ENCODE results near the gene RGS6. TPM values are rescaled to one million over a fixed set of nuclear protein-coding genes. Genes with fewer than 3 reads are reported as not detected.

The RGS6 gene
- total RNA-seq, 2 experiments from 2014 or later: not detected

DNA sequence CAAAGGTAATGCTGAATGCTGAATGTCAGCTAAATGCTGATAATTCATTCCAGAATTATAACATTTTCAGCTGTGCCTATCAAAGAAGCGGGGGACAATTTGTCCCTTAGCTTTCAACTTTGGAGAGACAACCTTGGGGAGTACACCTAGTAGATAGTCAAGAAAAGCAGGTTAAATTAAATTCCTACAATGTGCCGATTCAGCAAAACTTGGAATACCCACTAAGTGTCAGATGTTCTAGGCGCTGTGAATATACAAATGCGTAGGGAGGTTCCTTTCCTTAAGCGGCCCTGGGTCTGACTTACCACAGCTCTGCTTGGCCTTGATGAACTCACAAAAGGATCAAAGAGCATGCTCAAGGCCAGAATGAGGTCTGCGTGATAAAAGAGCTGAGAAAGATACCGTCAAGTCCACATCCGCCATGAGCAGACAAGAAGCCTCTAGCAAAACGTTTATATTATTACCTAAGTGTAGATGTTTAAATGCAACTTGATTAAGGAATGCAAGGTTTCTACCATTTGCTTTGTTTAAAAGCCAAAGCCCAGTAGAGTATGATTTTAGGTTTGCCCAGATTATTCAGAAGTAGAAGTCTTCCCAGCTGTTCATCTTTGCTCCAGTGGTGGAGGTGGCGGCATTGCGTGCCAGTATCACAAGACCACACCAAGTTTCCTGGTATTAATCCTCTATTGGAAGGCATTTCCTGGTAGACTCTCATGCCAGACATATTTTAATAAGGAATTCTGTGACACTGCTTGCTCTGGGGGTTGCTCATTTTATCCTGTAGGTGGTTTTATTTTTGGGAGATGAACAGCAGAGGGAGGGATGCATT lies 593.1 kb downstream of the RGS6 start:
- Mint-ChIP-seq H3K27ac (no peak overlapping the region), H3K4me3 (no peak overlapping the region), H3K36me3 (ENCODE audit: low read depth) (no peaks in the 10 kb centered on the region), H3K9me3 (peaks cover 7% of the 10 kb centered on the region), H3K4me1 (ENCODE audit: low read depth) (peaks cover 21% of the 10 kb centered on the region), H3K27me3 (peaks cover 10% of the 10 kb centered on the region)
- intact Hi-C loops (cut with micrococcal nuclease): no loop called here
- TF ChIP-seq, protein P1, sequence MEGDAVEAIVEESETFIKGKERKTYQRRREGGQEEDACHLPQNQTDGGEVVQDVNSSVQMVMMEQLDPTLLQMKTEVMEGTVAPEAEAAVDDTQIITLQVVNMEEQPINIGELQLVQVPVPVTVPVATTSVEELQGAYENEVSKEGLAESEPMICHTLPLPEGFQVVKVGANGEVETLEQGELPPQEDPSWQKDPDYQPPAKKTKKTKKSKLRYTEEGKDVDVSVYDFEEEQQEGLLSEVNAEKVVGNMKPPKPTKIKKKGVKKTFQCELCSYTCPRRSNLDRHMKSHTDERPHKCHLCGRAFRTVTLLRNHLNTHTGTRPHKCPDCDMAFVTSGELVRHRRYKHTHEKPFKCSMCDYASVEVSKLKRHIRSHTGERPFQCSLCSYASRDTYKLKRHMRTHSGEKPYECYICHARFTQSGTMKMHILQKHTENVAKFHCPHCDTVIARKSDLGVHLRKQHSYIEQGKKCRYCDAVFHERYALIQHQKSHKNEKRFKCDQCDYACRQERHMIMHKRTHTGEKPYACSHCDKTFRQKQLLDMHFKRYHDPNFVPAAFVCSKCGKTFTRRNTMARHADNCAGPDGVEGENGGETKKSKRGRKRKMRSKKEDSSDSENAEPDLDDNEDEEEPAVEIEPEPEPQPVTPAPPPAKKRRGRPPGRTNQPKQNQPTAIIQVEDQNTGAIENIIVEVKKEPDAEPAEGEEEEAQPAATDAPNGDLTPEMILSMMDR (IDR thresholded peaks at IDR 0.05): no peak
- DNase-seq (no peak), ATAC-seq (no peak)
- ChIA-PET CTCF (interaction anchor here (1.1 to 2.2 kb wide), 3 partner anchors 11 to 379 kb away, joined by 3 to 7 read pairs (median 3); no protein-coding TSS in a partner anchor), POLR2A (no interaction called here)

DNA sequence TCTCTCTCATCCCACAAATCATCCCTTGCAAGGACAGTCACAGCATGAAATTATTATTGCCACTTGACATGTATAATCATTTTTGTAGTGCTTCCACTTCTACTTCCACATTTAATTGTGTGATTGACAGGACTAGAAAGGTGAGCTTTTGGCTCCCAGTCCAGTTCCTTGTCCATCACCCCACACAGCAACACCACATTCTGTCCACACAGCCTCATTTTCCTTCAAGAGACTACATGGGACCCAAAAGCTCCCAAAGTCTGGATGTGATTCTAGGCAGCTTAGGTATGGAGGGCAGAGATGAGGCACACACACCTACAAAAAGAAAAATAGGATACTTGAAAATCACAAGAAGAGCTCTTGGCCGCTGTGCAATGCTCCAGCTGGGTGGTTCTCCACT lies 595.4 kb downstream of the RGS6 start:
- no peak for DNase-seq
- intact Hi-C loops (cut with micrococcal nuclease): no loop called here
- Mint-ChIP-seq H3K27ac (no peak overlapping the region), H3K4me1 (ENCODE audit: low read depth) (peaks cover 18% of the 10 kb centered on the region), H3K9me3 (no peaks in the 10 kb centered on the region), H3K4me3 (no peak overlapping the region), H3K27me3 (peaks cover 10% of the 10 kb centered on the region), H3K36me3 (ENCODE audit: low read depth) (no peaks in the 10 kb centered on the region)
- ChIA-PET CTCF (interaction anchor here (0.9 to 1.6 kb wide), 5 partner anchors 9 to 378 kb away, joined by 3 to 5 read pairs (median 3); no protein-coding TSS in a partner anchor), POLR2A (no interaction called here)
- TF ChIP-seq, protein P1 (IDR thresholded peaks at IDR 0.05): no peak
- ATAC-seq: no peak

DNA sequence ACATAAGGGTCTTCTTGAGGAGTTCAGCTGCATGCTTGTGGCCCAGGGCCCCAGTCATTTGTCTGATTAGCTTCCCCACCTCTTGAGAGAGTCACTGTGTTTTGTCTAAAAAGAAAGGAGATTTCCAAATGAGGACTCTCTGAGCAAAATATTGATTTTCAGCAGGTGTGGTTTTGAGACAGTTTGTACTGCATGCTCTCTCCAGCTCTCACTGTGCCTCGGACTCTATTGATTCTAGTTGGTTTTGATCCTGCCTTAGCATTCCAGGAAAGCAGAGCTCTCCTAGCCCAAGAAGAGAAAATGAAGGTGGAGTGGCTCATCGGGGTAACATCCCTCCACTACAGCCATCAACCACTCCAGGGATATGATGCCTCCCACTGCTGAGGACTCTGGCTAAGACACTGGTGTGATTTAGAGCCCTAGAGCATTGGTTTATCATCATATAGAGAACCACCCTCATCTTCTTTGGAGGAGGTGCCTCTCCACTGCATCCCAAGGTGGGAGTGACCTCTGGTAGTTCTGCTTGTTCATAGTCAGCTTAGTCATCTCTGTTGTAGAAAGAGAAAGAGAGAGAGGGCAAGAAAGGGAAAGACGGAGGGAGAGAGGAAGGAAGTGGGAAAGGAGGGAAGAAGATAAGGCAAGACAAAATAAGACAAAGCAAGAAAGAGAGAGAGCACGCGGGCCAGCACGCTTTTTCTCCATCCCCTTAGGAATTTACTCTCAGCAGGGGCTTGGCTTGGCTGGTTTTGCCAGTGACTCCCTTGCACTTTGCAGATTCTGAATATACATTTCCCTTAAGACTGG lies 596.0 kb downstream of the RGS6 start:
- TF ChIP-seq, protein P1 (IDR thresholded peaks at IDR 0.05): no peak
- ChIA-PET POLR2A (no interaction called here), CTCF (interaction anchor here (1.1 to 1.6 kb wide), 4 partner anchors 10 to 64 kb away, joined by 3 to 4 read pairs (median 3); no protein-coding TSS in a partner anchor)
- DNase-seq: no peak
- intact Hi-C loops (cut with micrococcal nuclease): no loop called here
- Mint-ChIP-seq H3K9me3 (peaks cover 2% of the 10 kb centered on the region), H3K4me3 (no peak overlapping the region), H3K36me3 (ENCODE audit: low read depth) (no peaks in the 10 kb centered on the region), H3K27ac (no peak overlapping the region), H3K4me1 (ENCODE audit: low read depth) (peaks cover 20% of the 10 kb centered on the region), H3K27me3 (peaks cover 10% of the 10 kb centered on the region)
- no peak for ATAC-seq

DNA sequence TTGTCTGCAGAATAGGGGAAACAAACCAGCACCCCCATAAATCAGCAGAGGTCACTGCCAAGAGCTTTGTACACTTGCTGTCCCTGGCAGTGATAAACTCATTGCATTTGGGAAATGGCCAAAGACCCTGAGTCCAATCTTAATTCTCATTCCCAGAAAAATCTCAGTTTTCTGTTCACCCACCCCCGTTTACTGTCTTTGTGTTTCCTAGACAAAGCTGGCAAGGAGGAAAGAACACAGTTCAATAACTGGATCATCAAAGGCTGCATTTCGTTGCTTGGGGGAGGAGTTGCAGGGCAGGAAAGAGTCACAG lies 596.6 kb downstream of the RGS6 start:
- ChIA-PET CTCF (no interaction called here), POLR2A (no interaction called here)
- DNase-seq (no peak), ATAC-seq (no peak)
- Mint-ChIP-seq H3K9me3 (peaks cover 8% of the 10 kb centered on the region), H3K4me3 (no peak overlapping the region), H3K4me1 (ENCODE audit: low read depth) (peaks cover 21% of the 10 kb centered on the region), H3K36me3 (ENCODE audit: low read depth) (no peaks in the 10 kb centered on the region), H3K27me3 (peaks cover 10% of the 10 kb centered on the region), H3K27ac (no peak overlapping the region)
- TF ChIP-seq, protein P1 (IDR thresholded peaks at IDR 0.05): no peak
- intact Hi-C loops (cut with micrococcal nuclease): no loop called here

Data from activated CD8-positive, alpha-beta T cell treated with anti-CD3 and anti-CD28 coated beads for 36 hours (primary cell).